Activated naive CD4-positive, alpha-beta T cell treated with anti-CD3 and anti-CD28 coated beads, Interleukin-2, amount 50 U/mL, for 72 hours (primary cell): ENCODE data around the gene CDH12. TPM values are rescaled to one million over a fixed set of nuclear protein-coding genes. Genes with fewer than 3 reads are reported as not detected.
"Not testable (repeated sequence)": the region's sequence is repeated elsewhere in the genome, so short reads cannot be mapped to it uniquely, and the experiment has no call there.

Source experiments
- ATAC-seq, 2 donors: fragments of 150-1000 bp; cut with Tn5 transposase; 2 replicates each; pipeline ENCODE4 v1.10.0; 2021; ENCODE audit warnings: mild to moderate bottlenecking in 2 of 2, moderate library complexity in 2 of 2
- DNase-seq, 2 donors: peaks; one replicate each; pipeline ENCODE4 v3.0.0; 2021 to 2022; ENCODE audit warnings: low spot score in 2 of 2
- H3K27ac Mint-ChIP-seq, 2 donors: one replicate each; pipeline ENCODE4 v1.8.0; 2022; ENCODE audit warnings: mild to moderate bottlenecking in 2 of 2, mixed read lengths in 2 of 2
- H3K36me3 Mint-ChIP-seq, 2 donors: one replicate each; pipeline ENCODE4 v1.8.0; 2022; ENCODE audit warnings: mixed read lengths in 2 of 2
- H3K9me3 Mint-ChIP-seq, 2 donors: one replicate each; pipeline ENCODE4 v1.8.0; 2022; ENCODE audit warnings: mixed read lengths in 2 of 2
- total RNA-seq, 2 donors: library from RNA; stranded (reverse); gene quantifications; one replicate each; pipeline ENCODE4 v1.2.3, GENCODE V29; 2022

The CDH12 gene
- total RNA-seq, 2 donors from 2014 or later = not detected

DNA sequence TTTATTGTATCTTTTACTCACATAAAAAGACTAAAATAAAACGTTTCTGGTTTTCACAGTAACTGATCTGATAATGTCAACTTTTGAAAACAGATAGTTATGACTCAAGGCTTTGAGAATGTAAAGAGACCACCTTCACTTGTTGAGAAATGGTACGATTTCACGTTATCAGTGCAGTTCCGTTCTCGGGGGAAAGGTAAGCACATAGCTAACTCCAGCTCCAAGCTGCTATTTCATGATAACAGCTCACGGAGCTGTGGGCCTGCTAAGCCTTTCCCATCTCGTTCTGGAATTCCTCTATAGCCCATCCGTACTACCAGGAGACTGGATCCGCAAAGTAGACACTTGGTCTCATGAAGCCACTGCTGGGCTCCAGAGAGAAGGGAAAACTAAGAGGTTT lies 701.3 kb downstream of the CDH12 start:
- H3K27ac Mint-ChIP-seq, DNase-seq, ATAC-seq, H3K9me3 Mint-ChIP-seq, H3K36me3 Mint-ChIP-seq: not testable (repeated sequence)

- H3K36me3 Mint-ChIP-seq, H3K27ac Mint-ChIP-seq, ATAC-seq, H3K9me3 Mint-ChIP-seq, DNase-seq: not testable (repeated sequence)
Observed at GRCh38 chr5:22140418-22140817, 712.7 kb downstream of the CDH12 start.

- H3K9me3 Mint-ChIP-seq, H3K27ac Mint-ChIP-seq, H3K36me3 Mint-ChIP-seq, ATAC-seq, DNase-seq: not testable (repeated sequence)
Observed at GRCh38 chr5:22139662-22140300, 713.4 kb downstream of the CDH12 start.

GRCh38 chr5:22111320-22111719 lies 741.8 kb downstream of the CDH12 start:
- Mint-ChIP-seq H3K36me3 (no peaks in the 10 kb centered on the region), H3K27ac (no peak overlapping the region), H3K9me3 (peaks cover 6 to 10% of the 10 kb centered on the region in 2 donors)
- DNase-seq (no peak), ATAC-seq (no peak)

DNA sequence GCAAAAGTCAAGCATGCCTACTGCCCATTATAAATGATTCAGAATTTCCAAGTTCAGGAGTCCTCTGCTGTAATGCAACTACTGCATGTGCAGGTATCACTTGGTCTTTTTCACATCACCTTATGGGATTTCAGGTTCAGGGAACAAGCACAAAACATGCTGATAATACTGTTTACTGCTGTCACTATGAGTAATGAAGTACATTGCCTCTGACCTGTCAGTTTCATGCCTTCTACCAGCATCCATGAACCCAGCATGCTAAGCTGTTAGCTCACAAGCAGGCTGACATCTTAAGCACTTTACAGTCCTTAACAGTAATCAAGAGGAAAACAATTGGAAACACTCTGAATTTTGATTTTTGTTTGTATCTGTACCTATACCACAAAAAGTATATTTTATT lies 743.8 kb downstream of the CDH12 start:
- no peak overlapping the region for H3K27ac Mint-ChIP-seq
- peaks cover 6 to 10% of the 10 kb centered on the region in 2 donors for H3K9me3 Mint-ChIP-seq
- no peaks in the 10 kb centered on the region for H3K36me3 Mint-ChIP-seq
- DNase-seq (no peak), ATAC-seq (no peak)

GRCh38 chr5:22108545-22108944 lies 744.6 kb downstream of the CDH12 start:
- ATAC-seq (no peak), DNase-seq (no peak)
- Mint-ChIP-seq H3K36me3 (no peaks in the 10 kb centered on the region), H3K27ac (no peak overlapping the region), H3K9me3 (peaks cover 6 to 10% of the 10 kb centered on the region in 2 donors)

DNA sequence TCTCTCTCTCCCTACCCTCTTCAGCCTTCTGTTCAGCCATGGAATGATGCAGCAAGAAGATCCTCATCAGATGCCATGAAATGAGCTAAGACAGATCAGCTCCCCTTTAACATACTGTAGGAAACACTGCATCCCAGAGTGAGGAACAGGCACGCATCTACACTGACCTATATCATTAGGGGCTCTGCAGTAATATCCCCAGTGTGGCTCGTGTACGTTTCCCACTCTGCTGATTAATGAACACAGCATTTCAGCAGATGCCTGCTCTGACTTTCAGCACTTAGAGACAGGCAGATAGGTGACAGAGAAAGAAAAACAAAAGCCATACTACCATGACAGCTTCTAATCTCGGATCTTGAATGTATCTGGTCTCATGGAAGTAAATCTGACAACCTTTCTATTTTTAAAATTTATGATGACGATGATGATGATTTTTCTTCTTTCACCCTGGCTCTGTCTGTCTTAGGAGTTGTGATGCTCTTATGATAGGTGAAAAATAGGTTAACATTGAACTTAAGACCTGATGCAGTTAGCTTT lies 750.3 kb downstream of the CDH12 start:
- ATAC-seq (no peak), DNase-seq (no peak)
- Mint-ChIP-seq H3K36me3 (no peaks in the 10 kb centered on the region), H3K9me3 (peaks cover 4 to 6% of the 10 kb centered on the region in 2 donors), H3K27ac (no peak overlapping the region)

DNA sequence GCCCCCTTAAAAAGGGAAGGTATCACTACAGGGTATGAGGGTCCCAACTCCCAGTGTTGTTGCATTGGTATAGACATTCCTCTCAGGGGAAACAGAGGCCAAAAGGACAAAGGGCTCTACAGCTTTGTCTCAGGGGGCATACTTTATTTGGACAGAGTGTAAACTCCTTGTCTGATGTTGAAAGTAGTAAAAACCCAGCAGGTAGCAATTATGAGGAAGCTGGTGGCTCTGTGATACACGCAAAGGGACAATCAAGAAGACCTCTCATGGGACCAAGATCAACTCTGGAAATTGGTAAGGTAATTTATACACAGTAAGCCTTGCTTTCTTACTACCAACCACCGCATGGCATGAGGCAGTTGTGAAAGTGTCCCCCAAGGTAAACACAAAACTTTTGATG lies 764.6 kb downstream of the CDH12 start:
- no peak for DNase-seq
- ATAC-seq = no peak
- no peak overlapping the region for H3K27ac Mint-ChIP-seq
- peaks cover 0 to 6% of the 10 kb centered on the region in 2 donors for H3K9me3 Mint-ChIP-seq
- H3K36me3 Mint-ChIP-seq = no peaks in the 10 kb centered on the region

DNA sequence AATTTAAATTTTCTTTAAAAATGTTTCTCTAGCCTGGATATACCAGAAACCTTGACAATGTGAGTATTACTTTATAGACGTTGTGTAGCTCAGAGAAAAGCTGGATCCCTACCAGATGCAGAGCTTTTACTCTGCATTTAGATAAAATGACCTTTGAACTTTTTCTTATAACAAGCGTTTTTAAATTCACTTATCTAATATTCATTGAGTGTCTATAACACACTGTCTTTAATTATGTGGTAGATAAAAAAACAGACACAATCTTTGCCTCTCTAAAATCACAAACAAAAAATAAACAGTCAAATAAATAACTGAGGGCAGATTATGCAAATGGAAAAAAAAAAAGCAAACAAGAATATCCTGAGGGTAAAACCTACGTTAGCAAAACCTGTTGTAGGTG lies 773.6 kb downstream of the CDH12 start:
- H3K27ac Mint-ChIP-seq = no peak overlapping the region
- H3K36me3 Mint-ChIP-seq = no peaks in the 10 kb centered on the region
- H3K9me3 Mint-ChIP-seq = peaks cover 3 to 5% of the 10 kb centered on the region in 2 donors
- no peak for ATAC-seq
- no peak for DNase-seq

DNA sequence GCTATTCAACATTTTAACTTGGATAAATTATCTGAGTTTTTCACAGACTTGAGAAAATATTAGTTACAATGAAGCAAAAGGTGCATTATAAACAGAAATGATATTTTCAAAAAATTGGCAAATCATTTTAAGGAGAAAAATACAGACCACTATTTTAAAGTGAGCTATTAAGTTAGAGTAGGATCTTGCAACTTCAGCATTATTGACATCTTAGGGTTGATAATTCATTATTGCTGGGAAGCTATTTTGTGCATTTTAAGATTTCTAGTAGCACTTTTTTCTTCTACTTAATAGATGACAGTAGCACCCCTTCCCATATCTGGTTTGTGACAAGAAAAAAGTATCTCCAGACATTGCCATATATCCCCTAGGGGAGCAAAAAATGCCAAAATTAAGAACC lies 774.1 kb downstream of the CDH12 start:
- H3K36me3 Mint-ChIP-seq = no peaks in the 10 kb centered on the region
- DNase-seq (no peak), ATAC-seq (no peak)
- peaks cover 3 to 5% of the 10 kb centered on the region in 2 donors for H3K9me3 Mint-ChIP-seq
- H3K27ac Mint-ChIP-seq = no peak overlapping the region

GRCh38 chr5:22076586-22076985 lies 776.6 kb downstream of the CDH12 start:
- ATAC-seq (no peak), DNase-seq (no peak)
- Mint-ChIP-seq H3K9me3 (peaks cover 4 to 6% of the 10 kb centered on the region in 2 donors), H3K27ac (no peak overlapping the region), H3K36me3 (no peaks in the 10 kb centered on the region)

DNA sequence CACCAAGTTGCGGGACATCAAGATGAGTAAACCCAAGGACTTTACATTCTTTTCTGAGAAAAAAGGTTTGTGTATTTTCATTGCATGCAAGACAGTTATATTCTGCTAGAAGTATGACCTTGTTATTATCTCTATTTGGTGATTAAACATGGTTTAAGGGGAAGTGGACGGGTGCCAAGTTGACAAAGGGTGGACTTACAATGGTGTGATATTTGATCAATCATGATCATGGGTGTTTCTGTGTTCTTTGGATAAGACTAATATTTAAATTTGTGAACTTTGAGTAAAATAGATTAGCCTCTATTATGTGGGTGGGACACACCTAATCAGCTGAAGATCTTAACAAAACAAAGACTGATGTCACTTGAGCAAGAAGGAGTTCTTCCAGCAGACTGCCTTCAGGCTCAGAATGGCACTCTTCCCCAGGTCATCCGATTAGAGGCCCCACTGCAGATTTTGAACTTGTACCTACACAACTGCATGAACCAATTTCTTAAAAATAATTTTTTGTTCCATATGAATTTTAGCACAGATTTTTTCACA lies 782.9 kb downstream of the CDH12 start:
- Mint-ChIP-seq H3K27ac (no peak overlapping the region), H3K9me3 (peaks cover 4 to 17% of the 10 kb centered on the region in 2 donors), H3K36me3 (no peaks in the 10 kb centered on the region)
- DNase-seq = no peak
- ATAC-seq = no peak

DNA sequence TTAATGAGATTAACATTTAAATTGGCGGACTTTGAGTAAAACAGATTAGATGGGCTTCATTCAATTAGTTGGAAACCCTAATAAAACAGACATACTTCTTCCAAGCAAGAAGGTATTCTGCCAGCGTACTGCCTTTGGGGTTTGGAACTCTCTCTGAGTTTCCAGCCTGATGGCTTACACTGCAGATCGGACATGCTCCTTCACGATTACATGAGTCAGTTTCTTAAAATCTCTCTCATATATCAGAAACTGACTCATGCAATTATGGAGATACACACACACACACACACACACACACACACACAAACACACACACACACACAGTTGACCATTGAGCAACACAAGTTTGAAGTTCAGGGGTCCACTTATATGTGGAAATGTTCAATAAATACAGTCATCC lies 789.4 kb downstream of the CDH12 start:
- Mint-ChIP-seq H3K36me3 (no peaks in the 10 kb centered on the region), H3K9me3 (peaks cover 8 to 22% of the 10 kb centered on the region in 2 donors), H3K27ac (no peak overlapping the region)
- ATAC-seq (no peak), DNase-seq (no peak)

DNA sequence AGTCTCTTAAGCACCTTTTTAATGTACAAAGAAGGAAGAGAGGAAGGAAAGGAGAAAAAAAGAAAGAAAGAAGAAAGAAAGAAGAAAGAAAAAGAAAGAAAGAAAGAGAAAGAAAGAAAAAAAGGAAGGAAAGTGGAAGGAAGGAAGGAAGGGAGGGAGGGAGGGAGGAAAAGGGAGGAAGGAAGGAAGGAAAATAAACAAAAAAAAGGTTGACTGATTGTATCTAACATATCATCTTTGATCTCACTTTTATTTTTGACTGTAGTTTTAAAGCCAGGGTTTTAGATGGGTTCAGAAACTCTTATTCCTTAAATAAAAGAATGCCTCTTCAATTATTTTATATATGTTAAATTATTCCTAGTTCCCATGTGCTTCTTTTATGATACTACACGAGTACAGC lies 794.5 kb downstream of the CDH12 start:
- H3K9me3 Mint-ChIP-seq = peaks cover 7 to 14% of the 10 kb centered on the region in 2 donors
- ATAC-seq (no peak), DNase-seq (no peak)
- H3K27ac Mint-ChIP-seq = no peak overlapping the region
- H3K36me3 Mint-ChIP-seq = no peaks in the 10 kb centered on the region

DNA sequence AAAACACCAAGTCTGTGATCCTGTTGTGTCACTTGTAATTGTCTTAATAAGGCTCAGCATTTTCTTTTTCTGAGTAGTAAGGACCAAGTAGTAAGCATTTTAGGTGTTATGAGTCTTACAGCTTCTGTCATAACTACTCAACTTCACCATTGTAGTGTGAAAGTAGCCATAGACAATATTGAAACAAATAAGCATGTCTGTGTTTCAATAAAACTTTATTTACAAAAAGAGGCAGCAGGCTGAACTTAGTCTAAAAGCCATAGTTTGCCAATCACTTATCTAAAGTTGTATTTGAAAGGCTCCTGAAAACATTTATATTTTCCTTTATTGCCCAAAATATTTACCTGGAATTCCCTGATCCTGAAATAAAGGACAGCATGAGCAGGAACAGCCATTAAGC lies 796.1 kb downstream of the CDH12 start:
- H3K9me3 Mint-ChIP-seq = peaks cover 7 to 14% of the 10 kb centered on the region in 2 donors
- no peaks in the 10 kb centered on the region for H3K36me3 Mint-ChIP-seq
- ATAC-seq (no peak), DNase-seq (no peak)
- no peak overlapping the region for H3K27ac Mint-ChIP-seq

DNA sequence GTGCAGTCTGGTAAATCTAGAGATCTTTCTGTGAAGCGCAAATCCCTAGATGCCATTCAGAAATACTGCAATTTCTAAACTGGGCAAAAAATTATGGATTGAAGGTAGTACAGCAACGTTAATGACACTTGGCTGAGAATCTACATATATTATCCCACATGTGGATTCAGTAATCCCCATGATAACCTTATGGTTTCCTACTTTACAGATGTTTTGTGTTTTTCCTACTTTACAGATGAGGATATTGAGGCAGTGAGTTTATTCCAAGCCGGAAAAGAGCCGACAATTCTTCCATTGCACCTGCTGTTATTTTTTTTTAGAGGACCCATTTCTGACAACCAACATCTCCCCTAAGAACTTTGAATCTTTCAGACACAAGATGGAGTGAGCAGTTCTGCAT lies 796.5 kb downstream of the CDH12 start:
- no peaks in the 10 kb centered on the region for H3K36me3 Mint-ChIP-seq
- ATAC-seq = no peak
- DNase-seq = no peak
- H3K9me3 Mint-ChIP-seq = peaks cover 4 to 11% of the 10 kb centered on the region in 2 donors
- H3K27ac Mint-ChIP-seq = no peak overlapping the region

DNA sequence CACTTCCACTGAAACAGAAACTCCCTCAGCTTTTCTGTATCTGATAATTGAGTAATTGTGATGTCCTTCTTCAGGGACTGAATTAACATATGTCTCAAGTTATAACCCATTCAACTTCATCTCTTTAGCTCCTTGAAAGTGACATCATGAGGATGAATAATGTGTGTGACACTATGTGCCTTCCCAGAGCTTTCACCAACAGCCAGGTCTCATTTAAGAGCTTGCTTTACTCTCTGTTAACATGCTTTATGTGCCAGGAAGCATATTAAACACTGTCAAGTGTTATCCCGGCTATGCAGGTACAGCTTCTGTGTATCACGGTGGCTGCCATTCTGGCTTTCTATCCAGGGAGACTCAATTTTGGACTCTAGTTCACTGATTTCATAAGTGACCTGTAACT lies 799.9 kb downstream of the CDH12 start:
- ATAC-seq = no peak
- no peak for DNase-seq
- no peak overlapping the region for H3K27ac Mint-ChIP-seq
- no peaks in the 10 kb centered on the region for H3K36me3 Mint-ChIP-seq
- peaks cover 8 to 20% of the 10 kb centered on the region in 2 donors for H3K9me3 Mint-ChIP-seq

DNA sequence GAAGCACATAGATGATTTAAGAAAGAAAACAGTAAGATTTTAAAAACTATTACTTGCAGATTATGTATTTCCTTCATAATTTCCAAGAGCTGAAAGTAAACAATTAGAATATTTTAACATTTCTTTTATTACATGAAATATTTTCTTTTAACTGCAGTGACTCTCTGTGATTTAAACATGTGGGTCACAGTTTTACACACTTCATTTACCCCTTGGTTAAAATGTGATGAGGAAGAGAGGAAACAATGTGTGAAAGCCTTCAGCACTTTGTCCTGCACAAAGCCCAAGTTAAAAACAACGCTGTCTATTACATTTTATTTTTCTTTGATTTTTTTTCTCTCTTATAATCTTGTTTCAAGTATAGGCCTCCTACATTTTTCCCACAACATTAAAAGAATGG lies 801.3 kb downstream of the CDH12 start:
- Mint-ChIP-seq H3K36me3 (peaks cover 0 to 5% of the 10 kb centered on the region in 2 donors), H3K27ac (no peak overlapping the region), H3K9me3 (peaks cover 18 to 31% of the 10 kb centered on the region in 2 donors)
- ATAC-seq = no peak
- no peak for DNase-seq
